GDM1 (cell line): ENCODE results near the gene TXNIP.

ENCODE experiments used
- DNase-seq: peaks from one replicate; lab custom pipeline; 2025; lab: John Stamatoyannopoulos, UW

TXNIP gene

DNA sequence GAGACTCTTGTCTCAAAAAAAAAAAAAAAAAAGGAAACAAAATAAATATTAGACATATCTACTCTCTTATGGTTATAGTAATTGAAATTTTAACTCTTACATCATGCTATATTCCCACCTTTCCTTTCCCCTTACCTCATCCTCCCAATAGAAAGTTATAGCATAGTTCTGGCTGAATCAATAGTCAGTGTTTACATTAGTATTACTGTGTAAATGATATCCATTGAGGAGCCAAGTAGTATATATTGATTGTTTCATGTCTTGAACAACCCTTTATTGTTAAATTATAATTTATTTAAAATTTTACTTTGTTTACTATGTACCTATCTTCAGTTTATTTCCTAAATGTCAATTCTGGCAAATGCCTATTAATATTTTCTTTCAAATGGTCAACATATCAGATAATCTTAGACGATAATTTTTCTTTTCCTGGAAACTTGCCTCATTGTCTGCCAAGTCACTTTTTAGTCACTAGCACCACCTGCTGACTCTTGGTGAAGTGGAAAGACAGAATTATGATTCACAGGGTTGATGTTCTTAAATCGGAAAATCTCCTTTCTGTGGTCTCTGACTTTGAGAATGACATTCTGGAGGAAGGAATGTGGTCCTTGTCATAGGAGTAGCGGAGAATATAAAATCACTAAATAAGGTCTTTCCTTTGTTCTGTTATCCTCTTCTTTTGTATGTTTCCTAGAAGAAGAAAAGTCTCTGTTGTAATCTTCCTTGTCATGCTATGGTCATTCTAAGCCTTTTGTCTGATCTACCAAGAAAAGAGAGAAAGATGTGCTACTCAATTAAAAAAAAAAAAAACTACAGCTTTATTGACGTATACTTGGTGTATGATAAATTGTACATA lies 16.6 kb upstream of the TXNIP start:
- peak; percentile 21 for DNase-seq

DNA sequence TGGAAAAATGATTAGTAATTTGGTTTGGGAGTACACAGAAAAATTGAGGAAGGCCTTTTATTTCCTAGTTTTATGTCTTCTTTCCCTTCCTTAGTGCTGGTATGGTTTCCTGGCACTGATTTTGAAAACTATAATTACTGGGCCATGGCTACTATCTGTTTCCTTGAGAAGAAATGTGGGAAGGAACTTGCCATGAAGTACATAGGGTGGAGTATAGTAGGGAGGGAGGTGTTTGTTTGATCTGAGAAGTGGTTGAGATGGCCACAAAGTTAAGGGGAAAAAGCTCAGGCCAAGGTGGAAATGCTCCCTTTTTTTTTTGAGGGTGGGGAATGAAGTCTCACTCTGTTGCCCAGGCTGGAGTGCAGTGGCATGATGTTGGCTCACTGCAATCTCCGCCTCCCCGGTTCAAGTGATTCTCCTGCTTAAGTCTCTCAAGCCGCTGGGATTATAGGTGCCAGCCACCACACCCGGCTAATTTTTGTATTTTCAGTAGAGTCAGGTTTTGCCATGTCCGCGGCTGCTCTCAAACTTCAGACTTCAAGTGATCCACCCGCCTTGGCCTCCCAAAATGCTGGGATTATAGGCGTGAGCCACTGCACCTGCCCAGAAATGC lies 13.9 kb upstream of the TXNIP start:
- no peak for DNase-seq

DNA sequence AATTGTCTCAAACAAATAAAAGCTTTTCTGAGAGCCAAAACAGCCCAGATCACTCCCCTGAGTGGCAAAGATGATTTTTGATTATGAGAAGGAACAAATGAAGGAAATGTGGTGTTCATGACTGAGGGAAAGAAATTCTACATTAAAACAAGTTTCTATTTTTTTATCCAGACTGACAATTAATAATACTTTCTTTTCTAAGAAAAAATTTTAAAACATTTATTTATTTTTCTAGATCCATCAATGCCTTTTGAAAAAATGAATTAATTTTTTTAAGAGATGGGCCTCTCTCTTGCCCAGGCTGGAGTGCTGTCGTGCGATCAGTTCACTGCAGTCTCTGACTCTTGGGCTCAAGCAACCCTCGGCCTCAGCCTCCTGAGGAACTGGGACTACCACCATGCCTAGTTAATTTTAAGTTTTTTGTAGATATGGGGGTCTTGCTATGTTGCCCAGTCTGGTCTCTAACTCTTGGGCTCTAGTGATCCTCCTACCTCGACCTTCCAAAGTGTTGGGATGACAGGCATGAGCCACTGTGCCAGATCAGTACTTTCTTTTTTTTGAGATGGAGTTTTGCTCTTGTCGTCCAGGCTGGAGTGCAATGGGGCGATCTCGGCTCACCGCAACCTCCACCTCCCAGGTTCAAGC lies 11.2 kb upstream of the TXNIP start:
- no peak for DNase-seq

DNA sequence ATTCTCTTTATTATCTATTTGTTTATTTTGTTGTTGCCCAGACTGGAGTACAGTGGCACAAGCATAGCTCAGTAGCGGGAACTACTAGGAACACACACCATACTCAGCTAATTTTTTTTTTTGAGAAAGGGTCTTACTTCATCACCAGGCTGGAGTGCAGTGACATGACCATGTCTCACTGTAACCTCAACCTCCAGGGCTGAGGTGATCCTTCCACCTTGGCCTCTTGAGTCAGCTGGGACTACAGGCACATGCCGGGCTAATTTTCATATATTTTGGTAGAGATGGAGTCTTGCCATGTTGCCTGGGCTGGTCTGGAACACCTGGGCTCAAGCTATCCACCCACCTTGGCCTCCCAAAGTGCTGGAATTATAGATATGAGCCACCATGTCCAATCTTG lies 5.3 kb upstream of the TXNIP start:
- no peak for DNase-seq

DNA sequence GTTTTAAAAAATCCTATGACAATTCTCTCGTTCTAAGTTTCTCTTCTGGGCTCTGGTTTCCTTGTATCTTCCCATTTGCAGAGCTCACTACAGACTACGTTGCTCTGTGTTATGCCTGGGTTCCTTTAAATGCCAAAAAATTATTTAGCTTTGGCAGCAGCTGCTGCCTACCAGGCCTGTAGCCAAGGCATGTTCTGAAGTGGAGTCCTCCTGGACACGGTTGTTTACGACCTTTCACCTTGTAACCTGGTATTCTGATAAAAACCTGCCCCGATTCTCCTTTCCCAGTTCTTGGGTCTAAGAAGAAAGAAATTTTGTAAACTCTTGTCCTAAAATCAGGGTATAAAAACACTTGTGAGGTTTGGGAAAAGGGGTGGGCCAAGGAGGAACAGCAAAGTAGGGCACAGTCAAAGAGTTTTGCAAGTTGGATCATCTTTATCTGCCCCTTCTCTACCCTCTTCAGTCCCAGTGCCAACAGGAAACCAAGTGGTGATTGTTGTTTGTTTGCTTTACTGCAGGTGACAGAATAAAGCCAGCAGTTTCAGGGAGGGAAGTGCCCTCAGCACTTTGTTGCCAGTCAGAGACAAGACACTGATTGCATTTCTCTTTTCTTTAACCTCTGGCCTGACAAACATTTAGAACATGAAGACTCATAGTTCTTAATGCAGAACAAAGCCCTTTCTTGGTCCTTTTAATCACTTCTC lies 3.1 kb upstream of the TXNIP start:
- DNase-seq = no peak

DNA sequence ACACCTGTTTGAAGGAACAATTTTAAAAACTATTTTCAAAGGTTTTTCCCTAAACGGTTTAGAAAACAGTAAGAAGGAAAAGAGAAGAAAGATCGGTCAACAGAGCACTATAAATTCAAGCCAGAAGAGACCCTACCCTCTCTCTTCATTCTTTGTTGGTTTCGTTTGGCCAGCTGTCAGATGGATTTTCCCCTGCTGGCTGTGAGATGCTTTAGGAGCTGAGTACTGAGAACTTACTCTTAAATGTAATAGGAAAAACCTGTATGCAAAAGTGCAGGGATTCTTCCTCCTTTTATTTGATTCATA lies 1.3 kb upstream of the TXNIP start:
- DNase-seq = no peak

DNA sequence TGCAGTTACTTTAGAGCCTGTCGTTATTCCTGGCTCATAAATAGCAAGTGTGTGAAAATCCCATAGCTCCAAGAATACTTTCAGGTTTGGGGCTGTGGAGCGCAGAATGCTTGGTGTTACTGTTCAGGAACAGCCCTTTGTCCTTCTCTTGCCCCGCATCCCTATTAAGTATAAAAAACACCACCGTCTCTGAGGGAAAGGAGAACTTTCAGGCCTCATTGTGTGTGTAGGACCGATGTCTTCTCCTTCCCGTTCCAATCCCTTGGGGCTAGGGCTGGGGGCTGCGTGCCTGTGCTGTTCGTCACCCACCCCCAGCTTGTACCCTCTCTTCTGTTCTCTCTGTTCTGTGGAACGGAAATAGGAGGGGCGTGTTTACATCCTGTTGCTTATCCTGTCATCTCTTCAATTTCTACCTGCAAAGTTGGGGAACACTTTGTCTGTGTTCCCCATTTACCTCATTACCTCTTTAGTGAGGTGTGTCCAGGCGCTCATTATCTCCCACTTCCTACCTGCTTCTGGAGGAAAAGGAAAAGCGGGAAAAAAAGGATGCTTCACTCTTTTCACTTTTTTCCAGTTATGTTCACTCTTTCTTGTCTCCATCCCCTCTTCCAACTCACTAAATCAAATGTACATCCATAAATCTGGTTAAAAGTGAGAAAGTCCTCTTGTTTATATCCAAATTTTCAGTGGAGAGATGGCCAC lies 788 bp upstream of the TXNIP start:
- DNase-seq = no peak

DNA sequence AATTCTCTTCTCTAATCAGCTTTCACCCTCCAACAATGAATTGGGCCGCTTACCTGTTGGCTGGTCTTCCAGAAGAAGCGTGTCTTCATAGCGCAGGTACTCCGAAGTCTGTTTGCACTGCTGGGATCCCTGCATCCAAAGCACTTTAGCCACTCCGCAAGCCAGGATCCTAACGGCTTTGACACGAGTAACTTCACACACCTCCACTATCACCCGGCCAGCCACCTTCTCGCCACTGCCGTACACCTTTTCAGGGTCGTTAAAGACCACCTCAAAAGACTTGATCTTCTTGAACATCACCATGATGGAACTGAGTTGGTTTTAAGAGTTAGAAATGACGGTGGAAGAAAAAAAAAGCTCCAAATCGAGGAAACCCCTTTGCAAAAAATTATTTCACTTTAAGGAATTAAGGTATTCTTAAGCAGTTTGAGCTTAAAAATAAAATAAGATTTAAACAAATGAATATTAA lies 381 bp downstream of the TXNIP start:
- no peak for DNase-seq

DNA sequence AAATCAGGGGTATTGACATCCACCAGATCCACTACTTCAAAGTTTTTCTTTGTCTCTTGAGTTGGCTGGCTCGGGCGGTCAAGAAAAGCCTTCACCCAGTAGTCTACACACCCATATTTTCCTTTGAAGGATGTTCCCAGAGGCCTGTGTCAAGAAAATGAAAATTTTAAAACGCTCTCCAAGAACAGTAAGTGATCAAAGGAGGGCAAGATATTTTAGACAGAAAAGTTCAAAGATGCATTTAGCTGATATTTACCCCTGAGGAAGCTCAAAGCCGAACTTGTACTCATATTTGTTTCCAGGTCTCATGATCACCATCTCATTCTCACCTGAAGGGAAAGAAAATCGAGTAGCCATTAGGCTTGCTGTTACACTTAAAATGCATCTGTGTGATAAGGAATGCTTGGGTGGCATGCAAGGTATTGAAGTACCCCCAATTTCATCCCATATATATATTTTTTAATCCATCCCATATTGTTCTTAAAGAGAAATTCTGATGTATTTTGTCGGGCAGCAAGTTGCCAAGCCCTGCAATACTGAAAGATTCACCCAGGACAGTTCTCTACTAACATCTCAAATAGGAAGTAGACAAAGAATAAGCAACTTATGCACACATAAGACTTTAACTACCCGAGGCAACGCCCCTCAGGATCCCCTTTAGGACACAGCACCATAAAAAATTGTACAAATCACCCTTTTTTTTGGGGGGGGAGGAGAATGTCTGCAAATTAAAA lies 1.1 kb downstream of the TXNIP start:
- no peak for DNase-seq

DNA sequence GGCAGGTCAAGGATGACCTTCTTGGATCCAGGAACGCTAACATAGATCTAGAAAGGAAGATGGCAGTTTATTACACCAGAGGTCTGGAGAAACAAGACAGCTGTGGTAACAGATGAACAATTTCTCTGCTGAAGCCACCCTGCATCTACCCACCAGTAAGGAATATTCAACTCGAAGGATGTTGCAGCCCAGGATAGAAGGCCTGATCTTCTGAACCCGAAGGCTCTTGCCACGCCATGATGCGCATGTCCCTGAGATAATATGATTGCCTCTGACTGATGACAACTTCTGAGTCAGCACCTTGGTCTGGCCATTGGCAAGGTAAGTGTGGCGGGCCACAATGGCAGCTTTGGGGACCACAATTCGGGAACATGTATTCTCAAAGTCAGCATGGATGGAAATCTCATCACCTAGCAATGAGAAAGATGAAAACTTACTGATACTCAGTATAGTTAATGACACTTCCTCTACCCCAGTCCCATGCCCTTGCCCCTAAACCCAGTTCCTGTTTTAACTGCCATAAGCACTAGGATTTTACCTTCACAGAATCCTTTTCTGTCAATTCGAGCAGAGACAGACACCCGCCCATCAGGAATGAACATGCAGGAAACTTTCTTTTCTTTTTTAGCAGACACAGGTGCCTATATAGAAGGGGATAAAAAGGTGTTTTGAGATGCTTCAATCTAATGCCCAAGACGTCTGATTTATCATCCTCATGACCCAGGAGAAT lies 1.8 kb downstream of the TXNIP start:
- no peak for DNase-seq

DNA sequence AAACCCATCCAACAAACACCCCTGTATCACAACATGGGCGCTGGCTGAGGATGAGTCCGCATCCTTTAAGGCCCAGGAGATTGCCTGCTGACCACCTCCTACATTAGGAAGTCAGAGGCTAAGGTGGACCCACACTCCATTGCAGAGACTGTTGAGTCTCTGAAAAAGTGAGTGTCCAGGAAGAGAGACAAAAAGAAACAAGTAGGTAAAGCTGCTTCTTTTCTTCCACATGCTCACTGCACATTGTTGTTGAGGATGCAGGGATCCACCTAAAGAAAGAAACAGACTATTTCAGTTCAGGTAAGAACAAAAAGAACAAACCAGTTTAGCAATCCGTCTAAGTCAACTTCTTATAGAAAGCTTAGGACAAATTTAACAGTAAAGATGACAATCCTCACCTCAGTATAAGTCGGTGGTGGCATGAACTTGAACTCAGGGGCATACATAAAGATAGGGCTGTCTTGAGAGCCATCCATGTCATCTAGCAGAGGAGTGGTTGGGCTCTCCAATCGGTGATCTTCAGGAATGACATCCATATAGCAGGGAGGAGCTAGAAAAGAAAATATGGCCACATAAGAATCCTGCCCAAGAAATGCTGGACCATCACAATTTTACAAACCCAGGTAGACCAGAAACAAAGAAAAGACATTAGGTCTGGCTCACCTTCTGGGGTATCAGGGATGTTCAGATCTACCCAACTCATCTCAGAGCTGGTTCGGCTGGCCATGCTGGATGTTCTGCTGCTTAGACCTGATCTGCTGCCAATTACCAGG lies 2.6 kb downstream of the TXNIP start:
- DNase-seq = no peak

DNA sequence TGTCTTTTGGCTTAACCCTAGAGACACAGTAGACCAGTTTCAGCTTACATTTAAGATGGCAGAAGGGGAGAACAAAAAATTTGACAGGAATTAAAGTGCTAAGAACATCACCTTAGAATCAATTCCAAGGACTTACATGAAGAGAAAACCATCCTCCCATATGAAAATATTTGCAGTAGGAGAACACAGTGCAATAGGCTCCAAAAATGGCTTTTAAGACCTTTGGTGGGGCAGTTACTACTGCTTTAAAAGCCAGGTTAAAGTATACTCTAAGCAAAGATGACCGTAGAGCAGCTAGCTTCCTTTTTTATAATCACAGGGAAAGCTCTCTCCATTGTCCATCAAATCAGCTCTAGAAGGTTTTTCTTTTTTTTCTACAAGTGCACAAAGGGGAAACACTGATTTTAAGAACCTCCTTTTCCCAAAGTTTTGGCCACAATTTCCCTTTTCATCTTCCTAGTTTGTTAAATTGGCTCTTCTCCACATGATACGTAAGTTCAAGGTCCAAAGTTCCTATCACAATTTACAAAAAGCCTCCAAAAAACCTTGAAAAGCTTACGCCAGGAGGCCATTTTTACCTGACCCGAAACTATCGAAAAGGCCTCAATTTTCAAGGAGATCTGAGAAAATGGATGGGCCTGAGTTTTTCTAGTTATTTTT lies 3.3 kb downstream of the TXNIP start:
- no peak for DNase-seq

DNA sequence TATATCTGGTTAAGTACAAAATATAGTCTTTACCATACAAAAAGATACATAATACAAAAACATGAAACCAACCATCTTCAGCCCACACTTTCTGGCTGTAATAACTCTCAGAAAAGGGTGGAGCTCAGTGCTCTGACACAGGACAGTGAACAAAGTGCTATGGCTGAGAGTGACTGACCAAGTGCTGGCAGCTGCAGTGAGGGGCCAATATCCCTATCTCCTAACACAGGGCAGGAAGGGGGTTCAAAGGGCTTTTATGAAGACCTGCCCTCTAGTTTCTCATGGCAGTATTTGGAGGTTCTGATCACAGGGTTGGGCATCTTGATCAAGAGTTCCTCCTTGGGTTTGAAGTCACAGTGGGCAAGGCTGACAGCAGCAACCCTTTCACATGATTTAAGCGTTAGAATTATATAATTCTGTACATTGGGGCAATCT lies 3.9 kb downstream of the TXNIP start:
- DNase-seq = no peak

DNA sequence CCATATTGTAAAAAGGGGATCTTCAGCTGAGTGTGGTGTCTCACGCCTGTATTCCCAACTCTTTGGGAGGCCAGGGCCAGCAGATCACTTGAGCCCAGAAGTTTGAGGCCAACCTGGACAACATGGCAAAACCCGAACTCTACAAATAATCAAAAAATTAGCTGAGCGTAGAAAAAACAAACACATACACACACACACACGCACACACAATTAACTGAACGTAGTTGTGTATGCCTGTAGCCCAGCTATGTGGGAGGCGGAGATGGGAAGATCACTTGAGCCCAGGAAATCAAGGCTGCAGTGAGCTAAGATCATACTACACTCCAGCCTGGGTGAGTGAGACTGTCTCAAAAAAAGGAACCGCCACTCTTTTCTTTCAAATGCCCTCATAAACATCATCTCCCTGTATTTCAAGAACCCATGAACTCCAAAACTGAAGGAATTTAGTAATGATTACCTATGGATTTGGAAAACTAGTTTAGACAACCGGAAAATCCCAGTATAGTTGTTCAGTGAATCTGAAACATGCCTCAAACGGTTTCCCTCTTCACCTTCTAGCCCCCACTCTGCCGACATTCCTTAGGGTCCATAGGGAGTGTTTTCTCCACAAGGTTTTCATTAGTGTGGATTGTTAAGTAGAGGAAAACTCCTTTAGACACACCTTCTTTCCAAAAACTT lies 4.5 kb downstream of the TXNIP start:
- no peak for DNase-seq

DNA sequence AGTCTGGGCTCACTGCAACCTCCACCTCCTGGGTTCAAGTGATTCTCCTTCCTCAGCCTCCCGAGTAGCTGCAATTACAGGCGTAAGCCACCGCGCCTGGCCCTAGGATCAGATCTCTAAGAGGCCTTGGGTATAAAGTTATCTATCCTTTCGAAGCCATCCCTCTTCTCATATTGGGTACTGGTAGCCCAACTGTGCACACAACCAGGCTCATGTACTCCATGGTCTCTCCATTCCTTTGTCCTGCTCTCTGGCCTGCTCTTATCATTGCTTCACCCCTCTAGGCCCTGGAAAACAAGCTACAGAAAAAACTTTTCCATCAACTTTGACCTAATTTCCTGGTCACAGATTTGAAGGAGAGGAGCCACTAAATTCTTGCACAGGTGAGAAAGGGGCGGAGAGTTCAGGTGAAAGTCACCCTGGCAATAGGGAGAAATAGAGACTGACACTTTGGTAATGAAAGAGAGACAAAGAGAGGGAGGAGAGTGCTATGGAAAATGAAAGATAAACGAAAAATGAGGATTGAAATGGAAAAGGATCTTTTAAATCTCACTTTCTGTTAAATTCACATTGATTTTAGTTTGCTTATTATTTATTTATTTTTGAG lies 6.0 kb downstream of the TXNIP start:
- no peak for DNase-seq

DNA sequence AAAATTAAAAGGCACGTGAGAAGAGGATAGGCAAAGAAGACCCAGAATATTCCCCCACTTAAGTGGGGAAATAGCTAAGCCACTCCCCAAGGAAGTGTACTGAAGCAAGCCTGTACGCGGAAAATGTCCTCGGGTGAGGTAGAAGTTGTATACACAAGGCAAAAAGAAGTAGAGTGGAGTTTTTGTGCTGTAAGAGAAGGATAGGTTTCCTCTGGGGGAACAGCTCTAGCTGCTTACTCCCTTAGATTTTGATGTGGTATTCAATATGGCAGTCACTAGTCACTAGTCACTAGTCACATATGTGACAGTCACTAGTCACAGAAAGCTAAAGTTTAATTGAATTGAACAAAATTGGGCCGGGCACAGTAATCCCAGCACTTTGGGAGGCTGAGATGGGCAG lies 7.6 kb downstream of the TXNIP start:
- DNase-seq = no peak

DNA sequence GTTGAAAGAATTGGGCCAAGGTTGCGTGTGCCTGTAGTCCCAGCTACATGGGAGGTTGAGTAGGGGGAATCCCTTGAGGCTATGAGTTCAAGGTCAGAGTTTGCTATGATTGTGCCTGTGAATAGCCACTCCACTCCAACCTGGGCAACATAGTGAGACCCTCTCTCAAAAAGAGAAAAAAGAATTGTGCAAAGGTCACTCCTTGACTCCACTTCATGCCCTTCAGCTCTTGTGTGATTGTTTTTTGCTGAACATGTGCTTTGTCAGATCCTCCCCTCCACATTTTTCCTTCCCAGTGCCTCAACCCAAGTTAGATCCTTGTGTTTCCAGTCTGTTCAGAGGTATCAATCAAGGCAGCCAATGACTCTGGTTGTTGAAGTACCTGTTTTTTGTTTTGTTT lies 8.5 kb downstream of the TXNIP start:
- DNase-seq = no peak

DNA sequence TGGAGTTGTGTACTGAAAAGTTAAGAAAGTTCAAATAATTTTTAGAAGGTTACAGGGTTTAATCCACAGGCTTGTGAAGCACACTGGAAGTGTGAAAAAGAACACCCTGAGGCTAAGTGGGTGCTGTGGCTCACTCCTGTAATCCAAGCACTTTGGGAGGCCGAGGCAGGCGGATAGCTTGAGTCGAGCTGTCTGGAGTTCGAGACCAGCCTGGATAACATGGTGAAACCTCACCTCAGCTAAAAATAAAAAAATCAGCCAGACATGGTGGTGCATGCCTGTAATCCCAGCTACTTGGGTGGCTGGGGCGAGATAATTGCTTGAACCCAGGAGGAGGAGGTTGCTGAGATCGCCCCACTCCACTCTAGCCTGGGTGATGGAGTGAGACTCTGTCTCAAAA lies 9.8 kb downstream of the TXNIP start:
- no peak for DNase-seq
